Measurements from ENCODE around the gene SPEN. TPM values are rescaled to one million over a fixed set of nuclear protein-coding genes. Genes with fewer than 3 reads are reported as not detected.

The SPEN gene
- total and polyA plus RNA-seq, 2 of the 13 experiments (the other 11 are each of a cell fraction or from before 2014, with no cell fraction given): 4.8 to 14.0 TPM

DNA sequence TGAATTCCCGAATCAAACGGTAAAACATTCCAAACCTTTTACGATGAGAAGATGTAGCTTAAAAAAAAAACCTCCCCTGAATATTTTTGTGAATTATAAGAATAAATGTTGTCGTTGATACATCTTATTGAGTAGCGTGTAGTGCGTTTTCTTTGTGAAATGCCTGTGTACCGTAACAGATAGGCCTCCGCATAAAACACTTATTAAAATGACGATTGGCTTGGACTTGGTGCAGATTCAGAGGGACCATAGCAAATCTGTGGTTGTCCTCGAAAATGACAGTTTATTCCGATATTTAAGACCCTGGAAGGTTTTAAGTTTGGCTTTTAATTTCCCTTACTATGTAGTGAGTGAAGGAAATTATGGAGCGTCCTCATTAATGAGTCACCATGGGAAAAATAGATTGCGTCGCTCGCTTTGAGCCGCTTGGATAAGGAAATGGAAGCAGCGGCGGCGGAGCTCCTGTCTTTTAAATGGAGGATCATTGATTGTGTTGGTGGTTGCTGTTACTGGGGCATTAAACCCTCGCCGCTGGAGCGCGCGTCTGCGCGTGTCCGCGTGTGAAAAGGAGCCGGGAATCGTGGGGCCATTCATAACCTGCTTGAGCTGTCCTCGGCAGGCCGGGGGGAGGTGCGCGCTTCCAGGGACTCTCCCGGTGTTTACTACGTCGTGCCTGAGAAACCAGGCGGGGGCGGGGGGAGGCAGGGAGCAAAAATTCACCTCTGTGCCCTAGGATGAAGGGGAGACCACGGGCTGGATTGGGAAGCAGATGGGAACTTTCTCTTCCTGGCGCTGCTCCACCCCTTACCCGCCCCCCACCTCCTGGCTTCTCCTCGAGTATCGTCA lies 1.6 kb downstream of the SPEN start (continued):
- TF ChIP-seq ONECUT2 (CRISPR knock-in tag; IDR thresholded peaks at IDR 0.05) (peak; percentile 72; the same call in 1 of the 2 replicates), FOXK1 (CRISPR knock-in tag; IDR thresholded peaks at IDR 0.05; ENCODE audit: borderline replicate concordance, low read depth) (peak; percentile 45; the same call in 1 of the 2 replicates), ZNF615 (CRISPR knock-in tag; IDR thresholded peaks at IDR 0.05; ENCODE audit: borderline replicate concordance) (no peak), ZBTB20 (CRISPR knock-in tag; IDR thresholded peaks at IDR 0.05; ENCODE audit: borderline replicate concordance, low read depth) (peak; percentile 63; the same call in 1 of the 2 replicates), GATAD2A (CRISPR knock-in tag; IDR thresholded peaks at IDR 0.05) (peak; percentile 51; the same call in 1 of the 2 replicates), RFX5 (IDR thresholded peaks at IDR 0.05; ENCODE audit: low read depth, low read length) (peak; percentile 68), ZNF354B (CRISPR knock-in tag; IDR thresholded peaks at IDR 0.05) (0 out of 2 replicates have a peak, but pooled peaks have one; percentile 44), ISL2 (CRISPR knock-in tag; IDR thresholded peaks at IDR 0.05) (0 out of 2 replicates have a peak, but pooled peaks have one; percentile 66), PRPF4 (IDR thresholded peaks at IDR 0.05; ENCODE audit: low read depth, low read length, poor library complexity, severe bottlenecking) (no peak), CREM (IDR thresholded peaks at IDR 0.05) (peak; percentile 64; the same call in 1 of the 2 replicates), CREM (CRISPR knock-in tag; IDR thresholded peaks at IDR 0.05) (no peak), ZNF878 (CRISPR knock-in tag; IDR thresholded peaks at IDR 0.05) (peak; percentile 49; the same call in 1 of the 2 replicates), DNMT3B (CRISPR knock-in tag; conservative IDR thresholded peaks at IDR 0.05) (no peak), CBFB (CRISPR knock-in tag; IDR thresholded peaks at IDR 0.05) (0 out of 2 replicates have a peak, but pooled peaks have one; percentile 9), ZSCAN30 (CRISPR knock-in tag; IDR thresholded peaks at IDR 0.05) (no peak), SPEN (CRISPR knock-in tag; IDR thresholded peaks at IDR 0.05; ENCODE audit: low read depth) (peak; percentile 98; the same call in 1 of the 2 replicates), PCBP1 (IDR thresholded peaks at IDR 0.05; ENCODE audit: borderline replicate concordance, low read depth, low read length) (0 out of 2 replicates have a peak, but pooled peaks have one; percentile 5), ZFP91 (CRISPR knock-in tag; IDR thresholded peaks at IDR 0.05; ENCODE audit: borderline replicate concordance) (peak; percentile 81; the same call in 1 of the 2 replicates), GLI4 (CRISPR knock-in tag; IDR thresholded peaks at IDR 0.05; ENCODE audit: borderline replicate concordance) (no peak), ZNF546 (CRISPR knock-in tag; conservative IDR thresholded peaks at IDR 0.05) (no peak), ZNF577 (CRISPR knock-in tag; IDR thresholded peaks at IDR 0.05; ENCODE audit: borderline replicate concordance, low read depth) (no peak), PITX1 (CRISPR knock-in tag; IDR thresholded peaks at IDR 0.05) (peak; percentile 49; the same call in 1 of the 2 replicates), HNF4A (CRISPR knock-in tag; IDR thresholded peaks at IDR 0.05) (peak; percentile 54), ZNF264 (CRISPR knock-in tag; IDR thresholded peaks at IDR 0.05) (no peak; the same call in 1 of the 2 replicates), FOXP1 (IDR thresholded peaks at IDR 0.05) (no peak), FOXP1 (CRISPR knock-in tag; IDR thresholded peaks at IDR 0.05) (peak; percentile 64), FOSL2 (CRISPR knock-in tag; IDR thresholded peaks at IDR 0.05) (peak; percentile 54; the same call in 1 of the 2 replicates)
- TF ChIP-seq, protein P1, sequence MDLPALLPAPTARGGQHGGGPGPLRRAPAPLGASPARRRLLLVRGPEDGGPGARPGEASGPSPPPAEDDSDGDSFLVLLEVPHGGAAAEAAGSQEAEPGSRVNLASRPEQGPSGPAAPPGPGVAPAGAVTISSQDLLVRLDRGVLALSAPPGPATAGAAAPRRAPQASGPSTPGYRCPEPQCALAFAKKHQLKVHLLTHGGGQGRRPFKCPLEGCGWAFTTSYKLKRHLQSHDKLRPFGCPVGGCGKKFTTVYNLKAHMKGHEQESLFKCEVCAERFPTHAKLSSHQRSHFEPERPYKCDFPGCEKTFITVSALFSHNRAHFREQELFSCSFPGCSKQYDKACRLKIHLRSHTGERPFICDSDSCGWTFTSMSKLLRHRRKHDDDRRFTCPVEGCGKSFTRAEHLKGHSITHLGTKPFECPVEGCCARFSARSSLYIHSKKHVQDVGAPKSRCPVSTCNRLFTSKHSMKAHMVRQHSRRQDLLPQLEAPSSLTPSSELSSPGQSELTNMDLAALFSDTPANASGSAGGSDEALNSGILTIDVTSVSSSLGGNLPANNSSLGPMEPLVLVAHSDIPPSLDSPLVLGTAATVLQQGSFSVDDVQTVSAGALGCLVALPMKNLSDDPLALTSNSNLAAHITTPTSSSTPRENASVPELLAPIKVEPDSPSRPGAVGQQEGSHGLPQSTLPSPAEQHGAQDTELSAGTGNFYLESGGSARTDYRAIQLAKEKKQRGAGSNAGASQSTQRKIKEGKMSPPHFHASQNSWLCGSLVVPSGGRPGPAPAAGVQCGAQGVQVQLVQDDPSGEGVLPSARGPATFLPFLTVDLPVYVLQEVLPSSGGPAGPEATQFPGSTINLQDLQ (CRISPR knock-in tag; IDR thresholded peaks at IDR 0.05): no peak
